Skeletal muscle tissue (tissue), 4 donors: ENCODE results near the gene SLC12A4. TPM values are rescaled to one million over a fixed set of nuclear protein-coding genes. Genes with fewer than 3 reads are reported as not detected.

Experiments
- H3K27ac ChIP-seq: one replicate; pipeline ENCODE4 v1.7.0; 2013; ENCODE audit warnings: mild to moderate bottlenecking, low read depth, low read length, inconsistent platforms
- H3K27me3 ChIP-seq, 3 donors: one replicate each; pipeline ENCODE4 v1.7.0; 2013; ENCODE audit warnings: low read length in 3 of 3; ENCODE audit not compliant: control insufficient read depth in 3 of 3, insufficient read depth in 3 of 3
- H3K36me3 ChIP-seq, 3 donors: one replicate each; pipeline ENCODE4 v1.7.0; 2013; ENCODE audit warnings: low read length in 3 of 3; ENCODE audit not compliant: control insufficient read depth in 3 of 3, insufficient read depth in 3 of 3
- H3K4me1 ChIP-seq, 3 donors: one replicate each; pipeline ENCODE4 v1.7.0; 2013; ENCODE audit warnings: low read length in 3 of 3, mild to moderate bottlenecking in 3 of 3; ENCODE audit not compliant: control insufficient read depth in 3 of 3, insufficient read depth in 3 of 3
- H3K4me3 ChIP-seq, 3 donors: one replicate each; pipeline ENCODE4 v1.7.0; 2013; ENCODE audit warnings: low read length in 3 of 3
- H3K9ac ChIP-seq, 3 donors: one replicate each; pipeline ENCODE4 v1.7.0; 2013; ENCODE audit warnings: low read length in 3 of 3, mild to moderate bottlenecking in 3 of 3, moderate library complexity in 2 of 3, low read depth in 1 of 3
- H3K9me3 ChIP-seq, 3 donors: one replicate each; pipeline ENCODE4 v1.7.0; 2013; ENCODE audit warnings: low read length in 3 of 3; ENCODE audit not compliant: control insufficient read depth in 3 of 3
- total RNA-seq: library from RNA; depleted of rRNA; stranded (reverse); fragments of >200 nt; gene quantifications from one replicate; pipeline ENCODE4 v1.2.3, GENCODE V29; 2014
- donor health status: Osteomylitis.

Gene SLC12A4
- total RNA-seq, 1 donor from 2014 or later = 27.1 TPM

DNA sequence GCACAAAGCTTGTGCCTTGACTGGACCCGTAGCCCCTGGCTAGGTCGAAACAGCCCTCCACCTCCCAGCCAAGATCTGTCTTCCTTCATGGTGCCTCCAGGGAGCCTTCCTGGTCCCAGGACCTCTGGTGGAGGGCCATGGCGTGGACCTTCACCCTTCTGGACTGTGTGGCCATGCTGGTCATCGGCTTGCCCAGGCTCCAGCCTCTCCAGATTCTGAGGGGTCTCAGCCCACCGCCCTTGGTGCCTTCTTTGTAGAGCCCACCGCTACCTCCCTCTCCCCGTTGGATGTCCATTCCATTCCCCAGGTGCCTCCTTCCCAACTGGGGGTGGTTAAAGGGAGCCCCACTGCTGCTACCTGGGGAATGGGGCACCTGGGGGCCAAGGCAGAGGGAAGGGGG, 40.3 kb downstream of the SLC12A4 start:
- H3K4me3 ChIP-seq = no peak overlapping the region

DNA sequence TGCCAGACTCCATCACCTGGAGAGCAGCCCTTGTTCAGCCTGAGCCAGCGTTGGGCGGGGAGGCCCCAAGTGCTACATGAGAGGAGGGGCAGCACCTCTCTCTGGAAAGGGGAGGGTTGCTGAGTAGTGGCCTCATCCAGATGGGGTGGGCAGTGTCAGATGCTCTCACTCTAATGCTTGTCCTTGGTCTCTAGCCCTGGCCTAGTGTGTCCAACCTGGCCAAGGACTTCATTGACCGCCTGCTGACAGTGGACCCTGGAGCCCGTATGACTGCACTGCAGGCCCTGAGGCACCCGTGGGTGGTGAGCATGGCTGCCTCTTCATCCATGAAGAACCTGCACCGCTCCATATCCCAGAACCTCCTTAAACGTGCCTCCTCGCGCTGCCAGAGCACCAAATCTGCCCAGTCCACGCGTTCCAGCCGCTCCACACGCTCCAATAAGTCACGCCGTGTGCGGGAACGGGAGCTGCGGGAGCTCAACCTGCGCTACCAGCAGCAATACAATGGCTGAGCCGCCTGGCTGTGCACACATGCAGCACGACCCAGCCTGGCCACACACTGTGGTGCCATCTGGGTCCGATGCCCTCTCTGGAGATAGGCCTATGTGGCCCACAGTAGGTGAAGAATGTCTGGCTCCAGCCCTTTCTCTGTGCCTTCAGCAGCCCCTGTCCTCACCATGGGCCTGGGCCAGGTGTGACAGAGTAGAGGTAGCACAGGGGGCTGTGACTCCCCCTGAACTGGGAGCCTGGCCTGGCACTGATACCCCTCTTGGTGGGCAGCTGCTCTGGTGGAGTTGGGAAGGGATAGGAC, 41.1 kb downstream of the SLC12A4 start:
- H3K36me3 ChIP-seq = peaks cover 37 to 44% (median 38%) of the 10 kb centered on the region in 3 donors
- peaks cover 32 to 60% (median 50%) of the 10 kb centered on the region in 3 donors for H3K4me1 ChIP-seq

More for the DNA sequence above, 40.3 kb downstream of the SLC12A4 start:
- peaks cover 25 to 52% (median 43%) of the 10 kb centered on the region in 3 donors for H3K4me1 ChIP-seq
- H3K27me3 ChIP-seq = no peaks in the 10 kb centered on the region
- H3K9me3 ChIP-seq = no peaks in the 10 kb centered on the region
- peaks cover 37 to 46% (median 38%) of the 10 kb centered on the region in 3 donors for H3K36me3 ChIP-seq
- H3K9ac ChIP-seq = peak overlapping the region in 1 of 3 donors; percentile 16
- H3K27ac ChIP-seq = no peak overlapping the region

DNA sequence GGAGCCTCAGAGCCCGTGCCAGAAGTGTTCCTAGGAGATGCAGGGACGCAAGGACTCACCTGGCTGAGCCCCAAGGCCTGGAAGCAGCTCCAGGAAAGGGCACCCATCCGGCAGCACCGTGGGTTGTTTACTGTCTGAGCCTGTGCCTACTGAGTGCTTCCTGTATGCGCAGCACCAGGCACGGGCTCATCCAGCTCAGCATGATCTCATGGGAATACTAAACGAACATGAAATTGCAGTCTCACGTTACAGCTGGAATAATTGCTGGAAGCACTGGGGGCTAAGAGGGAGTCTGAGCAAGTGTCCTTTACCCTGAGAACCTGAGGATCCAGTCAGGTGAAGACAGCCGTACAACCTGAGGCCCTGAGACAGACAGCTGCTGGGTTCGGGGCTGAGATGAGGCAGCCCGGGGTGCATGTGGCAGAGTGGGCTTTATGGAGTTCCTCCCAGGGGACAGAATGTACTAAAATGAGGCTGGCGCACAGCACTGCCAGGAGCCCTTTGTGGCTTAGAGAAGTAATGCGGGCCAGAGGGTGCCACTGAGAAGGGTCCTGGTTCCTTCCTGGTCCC, 42.2 kb downstream of the SLC12A4 start:
- Histone ChIP-seq H3K9me3 (no peaks in the 10 kb centered on the region), H3K9ac (peak overlapping the region; percentile 18 to 44 (median 38)), H3K27me3 (no peaks in the 10 kb centered on the region), H3K36me3 (peaks cover 32 to 39% (median 34%) of the 10 kb centered on the region in 3 donors), H3K27ac (peak overlapping the region; percentile 65), H3K4me3 (peak overlapping the region in 2 of 3 donors; percentile 20 to 41), H3K4me1 (peaks cover 34 to 69% (median 57%) of the 10 kb centered on the region in 3 donors)

More for the DNA sequence above, 41.1 kb downstream of the SLC12A4 start:
- Histone ChIP-seq H3K4me3 (no peak overlapping the region), H3K27ac (peak overlapping the region; percentile 65), H3K9me3 (no peaks in the 10 kb centered on the region), H3K9ac (peak overlapping the region in 1 of 3 donors; percentile 18), H3K27me3 (no peaks in the 10 kb centered on the region)

- H3K27me3 ChIP-seq = no peaks in the 10 kb centered on the region
- no peaks in the 10 kb centered on the region for H3K9me3 ChIP-seq
- H3K4me1 ChIP-seq = peaks cover 48 to 87% (median 73%) of the 10 kb centered on the region in 3 donors
- H3K4me3 ChIP-seq = no peak overlapping the region
- no peak overlapping the region for H3K27ac ChIP-seq
- H3K9ac ChIP-seq = peak overlapping the region in 2 of 3 donors; percentile 3 to 54
- peaks cover 16 to 29% (median 27%) of the 10 kb centered on the region in 3 donors for H3K36me3 ChIP-seq
Measured at GRCh38 chr16:67924140-67924906, 44.1 kb downstream of the SLC12A4 start.

GRCh38 chr16:67923414-67924116, 44.9 kb downstream of the SLC12A4 start:
- peak overlapping the region; percentile 24 to 54 (median 25) for H3K9ac ChIP-seq
- no peaks in the 10 kb centered on the region for H3K9me3 ChIP-seq
- H3K27me3 ChIP-seq = no peaks in the 10 kb centered on the region
- H3K36me3 ChIP-seq = peaks cover 16 to 26% (median 23%) of the 10 kb centered on the region in 3 donors
- H3K27ac ChIP-seq = no peak overlapping the region
- no peak overlapping the region for H3K4me3 ChIP-seq
- H3K4me1 ChIP-seq = peaks cover 55 to 92% (median 81%) of the 10 kb centered on the region in 3 donors

GRCh38 chr16:67922740-67923139, 45.7 kb downstream of the SLC12A4 start:
- Histone ChIP-seq H3K27me3 (no peaks in the 10 kb centered on the region), H3K9ac (peak overlapping the region in 2 of 3 donors; percentile 25 to 54), H3K4me3 (no peak overlapping the region), H3K9me3 (no peaks in the 10 kb centered on the region), H3K36me3 (peaks cover 11 to 18% (median 16%) of the 10 kb centered on the region in 3 donors), H3K4me1 (peaks cover 63 to 92% (median 82%) of the 10 kb centered on the region in 3 donors), H3K27ac (no peak overlapping the region)

GRCh38 chr16:67922221-67922620, 46.2 kb downstream of the SLC12A4 start:
- Histone ChIP-seq H3K4me1 (peaks cover 65 to 93% (median 86%) of the 10 kb centered on the region in 3 donors), H3K27me3 (no peaks in the 10 kb centered on the region), H3K9ac (peak overlapping the region in 2 of 3 donors; percentile 6 to 11), H3K9me3 (no peaks in the 10 kb centered on the region), H3K4me3 (no peak overlapping the region), H3K36me3 (peaks cover 6 to 13% (median 11%) of the 10 kb centered on the region in 3 donors), H3K27ac (no peak overlapping the region)

GRCh38 chr16:67919622-67920221, 48.7 kb downstream of the SLC12A4 start:
- Histone ChIP-seq H3K4me1 (peaks cover 71 to 97% (median 92%) of the 10 kb centered on the region in 3 donors), H3K27ac (peak overlapping the region; percentile 3), H3K9ac (peak overlapping the region in 2 of 3 donors; percentile 36 to 80), H3K27me3 (no peaks in the 10 kb centered on the region), H3K36me3 (peaks cover 11 to 17% (median 13%) of the 10 kb centered on the region in 3 donors), H3K9me3 (no peaks in the 10 kb centered on the region), H3K4me3 (no peak overlapping the region)

GRCh38 chr16:67917852-67918236, 50.6 kb downstream of the SLC12A4 start:
- H3K4me3 ChIP-seq = peak overlapping the region in 2 of 3 donors; percentile 3 to 63
- no peaks in the 10 kb centered on the region for H3K9me3 ChIP-seq
- no peaks in the 10 kb centered on the region for H3K27me3 ChIP-seq
- peak overlapping the region; percentile 50 to 80 (median 61) for H3K9ac ChIP-seq
- peaks cover 68 to 82% (median 76%) of the 10 kb centered on the region in 3 donors for H3K4me1 ChIP-seq
- peak overlapping the region; percentile 81 for H3K27ac ChIP-seq
- peaks cover 5 to 10% (median 6%) of the 10 kb centered on the region in 3 donors for H3K36me3 ChIP-seq
